AG09319 (cell line): Measurements from ENCODE around the gene TMEM63B.

ENCODE experiments used
- DNase-seq: peaks from one replicate; pipeline ENCODE4 v3.0.0-alpha.2; 2010; ENCODE audit warnings: low read depth; ENCODE audit errors: extremely low read depth
- CTCF ChIP-seq: IDR thresholded peaks from 2 replicates; pipeline ENCODE4 v1.5.1; 2011; ENCODE audit warnings: low read depth, mild to moderate bottlenecking, inconsistent platforms, low read length, moderate library complexity

TMEM63B gene

GRCh38 chr6:44127186-44128019, at the start of gene TMEM63B, which contains the start of gene MRPL14:
TSS of gene TMEM63B (plus strand) at chr6:44127554. CDS start at chr6:44134585, 7,031 bp downstream.
TSS of gene MRPL14 (minus strand) at chr6:44127452. CDS start at chr6:44116611, 10,841 bp downstream.
- peak; percentile 66 for DNase-seq
- TF ChIP-seq CTCF = no peak

- DNase-seq = no peak
- no peak for TF ChIP-seq CTCF
These were observed 49.0 kb upstream of the TMEM63B start for GRCh38 chr6:44078219-44078826.

- no peak for DNase-seq
- TF ChIP-seq CTCF = peak; percentile 86
These were observed 48.3 kb upstream of the TMEM63B start for GRCh38 chr6:44078827-44079671.

GRCh38 chr6:44079672-44080071, 47.7 kb upstream of the TMEM63B start:
- no peak for TF ChIP-seq CTCF
- DNase-seq = no peak

- TF ChIP-seq CTCF = no peak
- no peak for DNase-seq
These were observed 46.5 kb upstream of the TMEM63B start for GRCh38 chr6:44080561-44081521.

GRCh38 chr6:44081753-44082152, 45.6 kb upstream of the TMEM63B start:
- no peak for TF ChIP-seq CTCF
- no peak for DNase-seq
